GM12874 (cell line): ENCODE measurements around the gene KSR1.

ENCODE experiments used
- CTCF ChIP-seq: IDR thresholded peaks from 2 replicates; pipeline ENCODE4 v1.5.1; 2011; ENCODE audit warnings: low read depth, mild to moderate bottlenecking, control low read depth, low read length, moderate library complexity; ENCODE audit not compliant: insufficient read depth

The KSR1 gene

GRCh38 chr17:27665549-27665948, 209.3 kb downstream of the KSR1 start:
- no peak for TF ChIP-seq CTCF

GRCh38 chr17:27666831-27667560, 210.7 kb downstream of the KSR1 start:
- TF ChIP-seq CTCF, result no peak

DNA sequence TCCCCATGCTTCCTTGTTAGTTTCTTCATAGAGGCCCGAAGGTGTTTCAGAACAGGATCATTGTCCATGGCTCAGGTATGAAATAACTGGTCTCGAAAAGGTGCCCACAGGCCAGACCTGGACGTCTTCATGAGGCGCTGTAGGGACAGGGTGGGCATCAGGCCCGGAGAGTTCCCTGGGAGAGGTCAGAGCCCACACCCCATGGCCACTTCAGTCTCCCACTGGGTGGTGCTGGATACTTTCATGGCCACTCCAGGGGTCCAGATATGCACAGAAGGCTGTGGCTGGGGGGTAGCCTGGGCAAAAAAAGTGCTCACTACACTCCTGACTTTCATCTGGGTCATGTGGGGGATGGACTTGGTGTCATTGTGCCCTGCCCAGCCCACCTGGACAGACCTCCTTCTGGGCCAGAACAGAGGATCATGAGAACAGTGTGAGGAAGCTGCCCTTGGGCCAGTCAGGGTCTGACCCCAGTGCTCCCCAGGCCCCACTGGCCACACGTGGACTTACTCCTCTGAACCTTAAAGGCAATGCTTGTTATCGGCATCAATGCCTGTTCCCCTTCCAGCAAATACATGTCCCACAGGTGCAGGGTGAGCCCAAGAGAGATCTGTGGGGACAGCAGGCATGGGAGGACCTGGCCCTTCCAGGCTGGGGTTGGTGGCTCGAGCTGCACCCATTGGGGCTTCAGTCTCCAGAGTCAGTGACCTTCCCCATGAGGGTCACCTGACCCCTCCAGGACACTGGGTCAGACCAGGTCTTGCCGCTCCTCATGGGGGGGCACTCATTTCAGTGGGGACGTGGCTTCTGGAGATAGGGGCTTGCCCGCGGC, 211.6 kb downstream of the KSR1 start:
- TF ChIP-seq CTCF, result no peak

- no peak for TF ChIP-seq CTCF
These were observed 212.2 kb downstream of the KSR1 start for GRCh38 chr17:27668488-27668823.

DNA sequence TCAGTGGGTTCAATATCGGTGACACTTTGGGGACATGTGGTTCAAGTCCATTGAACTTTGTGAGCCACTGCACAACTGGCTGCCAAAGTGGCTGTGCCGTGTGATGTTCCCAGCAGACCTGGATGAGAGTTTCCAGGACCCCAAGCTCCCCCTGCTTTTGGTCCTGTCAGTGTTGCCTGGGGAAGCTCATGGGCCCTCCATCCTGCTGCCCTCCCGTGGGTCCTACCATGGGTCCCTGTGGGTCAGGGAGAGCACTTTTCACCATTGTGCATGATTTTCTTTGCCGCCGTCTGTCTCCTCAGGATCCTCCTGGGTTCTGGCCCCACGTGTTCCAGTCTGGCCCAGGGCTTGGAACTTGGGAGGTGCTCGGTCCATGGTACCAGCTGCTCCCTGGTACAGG, 212.9 kb downstream of the KSR1 start:
- TF ChIP-seq CTCF, result no peak

DNA sequence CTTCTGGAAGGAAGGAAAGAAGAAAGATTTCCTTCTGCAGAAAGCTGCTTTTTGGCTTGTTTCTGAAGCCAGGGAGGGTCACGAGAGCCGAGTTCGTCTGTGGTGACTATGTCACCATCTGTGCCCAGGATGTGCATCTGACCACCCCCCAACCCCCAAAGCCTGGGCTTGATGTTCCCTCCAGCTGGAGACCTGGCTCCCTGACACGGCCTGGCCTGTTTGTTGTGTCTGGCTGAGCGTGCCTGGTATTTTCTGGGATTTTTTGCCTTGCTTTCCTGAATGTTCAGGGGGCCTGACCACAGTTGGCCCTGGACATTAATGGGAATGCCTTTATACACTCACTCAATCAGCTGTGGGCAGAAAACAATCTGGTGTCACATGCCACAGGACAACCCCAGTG, 213.6 kb downstream of the KSR1 start:
- no peak for TF ChIP-seq CTCF

- TF ChIP-seq CTCF, result no peak
These were observed 214.7 kb downstream of the KSR1 start for GRCh38 chr17:27670791-27671590.
